GM12873 (cell line): Measurements from ENCODE around the gene NMT1.

ENCODE experiments used
- CTCF ChIP-seq: IDR thresholded peaks from 2 replicates; pipeline ENCODE4 v1.5.1; 2012; ENCODE audit warnings: low read depth, mild to moderate bottlenecking, moderate library complexity, low read length, control low read depth; ENCODE audit not compliant: insufficient read depth; ENCODE audit errors: missing control alignments

The NMT1 gene

GRCh38 chr17:45108051-45108450 lies 46.9 kb downstream of the NMT1 start:
- TF ChIP-seq CTCF = no peak

- no peak for TF ChIP-seq CTCF
Measured at GRCh38 chr17:45108595-45109521, 47.7 kb downstream of the NMT1 start.

GRCh38 chr17:45110676-45111611 lies 49.8 kb downstream of the NMT1 start:
- no peak for TF ChIP-seq CTCF

- TF ChIP-seq CTCF = no peak
Measured at GRCh38 chr17:45111850-45112249, 50.7 kb downstream of the NMT1 start.

GRCh38 chr17:45112559-45113423 lies 51.7 kb downstream of the NMT1 start:
- TF ChIP-seq CTCF = no peak

GRCh38 chr17:45113424-45113754 lies 52.3 kb downstream of the NMT1 start:
- no peak for TF ChIP-seq CTCF
